ENCODE results near the gene SLC30A4. TPM values are rescaled to one million over a fixed set of nuclear protein-coding genes. Genes with fewer than 3 reads are reported as not detected.

Gene SLC30A4
- polyA plus RNA-seq, 1 of the 3 experiments (the other 2 are of a cell fraction), result 1.9 TPM

Small RNAs within 50 kb of the gene (small RNA-seq; reads per million reads assigned to genes)
- gene DPPA5P2, result 0 reads per million in 7 experiments
- gene SNORA41B, result 0 to 0.06 (median 0) reads per million in 7 experiments

Other genes starting within 250 kb of the SLC30A4 start
- 0.54 and 0.58 TPM in 2 replicates for gene GATM, start 144.2 kb downstream of the SLC30A4 start, polyA plus RNA-seq (2012; rRNA removed)
- gene BLOC1S6, start 64.6 kb upstream of the SLC30A4 start, polyA plus RNA-seq (2012; rRNA removed), result 11.3 and 14.1 TPM in 2 replicates
- gene SQOR, start 112.3 kb upstream of the SLC30A4 start, polyA plus RNA-seq (2012; rRNA removed), result 7.8 and 9.1 TPM in 2 replicates